Activated T-cell treated with anti-CD3 and anti-CD28 coated beads, Interleukin-2, amount 50 U/mL, for 4 hours (primary cell): ENCODE data around the gene SNPH. TPM values are rescaled to one million over a fixed set of nuclear protein-coding genes. Genes with fewer than 3 reads are reported as not detected.
A peak's percentile ranks its signal among the peaks of the same experiment; 100 is the strongest.

ENCODE experiments used
- ATAC-seq, 2 donors: fragments of 200-7000 bp; cut with Tn5 transposase; one replicate each; pipeline ENCODE4 v1.10.0; 2021
- DNase-seq: peaks from one replicate; pipeline ENCODE4 v3.0.0-alpha.2; 2020
- H3K27me3 Mint-ChIP-seq: one replicate; pipeline ENCODE4 v1.8.0; 2021; ENCODE audit warnings: low read depth, mixed read lengths
- H3K36me3 Mint-ChIP-seq: one replicate; pipeline ENCODE4 v1.8.0; 2022; ENCODE audit warnings: mixed read lengths; ENCODE audit not compliant: insufficient read depth
- H3K4me1 Mint-ChIP-seq: one replicate; pipeline ENCODE4 v1.8.0; 2021; ENCODE audit warnings: low read depth, mixed read lengths
- H3K4me3 Mint-ChIP-seq: one replicate; pipeline ENCODE4 v1.8.0; 2021; ENCODE audit warnings: mild to moderate bottlenecking, moderate library complexity, mixed read lengths
- H3K9me3 Mint-ChIP-seq: one replicate; pipeline ENCODE4 v1.8.0; 2021; ENCODE audit warnings: mixed read lengths
- total RNA-seq, 3 donors: library from RNA; stranded (reverse); gene quantifications; one replicate each; pipeline ENCODE4 v1.2.1, GENCODE V29; 2021

SNPH gene
- total RNA-seq, 3 donors from 2014 or later = 1.4 to 2.6 (median 1.9) TPM

GRCh38 chr20:1273366-1273765 lies 7.3 kb downstream of the SNPH start:
- no peaks in the 10 kb centered on the region for H3K27me3 Mint-ChIP-seq
- no peak for DNase-seq
- H3K4me3 Mint-ChIP-seq = no peak overlapping the region
- peaks cover 39% of the 10 kb centered on the region for H3K4me1 Mint-ChIP-seq
- H3K36me3 Mint-ChIP-seq = peaks cover 2% of the 10 kb centered on the region
- H3K9me3 Mint-ChIP-seq = no peaks in the 10 kb centered on the region
- no peak for ATAC-seq

- Mint-ChIP-seq H3K36me3 (peaks cover under 1% of the 10 kb centered on the region), H3K9me3 (no peaks in the 10 kb centered on the region), H3K27me3 (no peaks in the 10 kb centered on the region), H3K4me1 (peaks cover 33% of the 10 kb centered on the region), H3K4me3 (no peak overlapping the region)
- ATAC-seq (no peak), DNase-seq (no peak)
Measured at GRCh38 chr20:1274485-1275311, 8.6 kb downstream of the SNPH start.

GRCh38 chr20:1275919-1276318 lies 9.8 kb downstream of the SNPH start:
- Mint-ChIP-seq H3K4me3 (no peak overlapping the region), H3K27me3 (no peaks in the 10 kb centered on the region), H3K4me1 (peaks cover 41% of the 10 kb centered on the region), H3K36me3 (peaks cover 4% of the 10 kb centered on the region), H3K9me3 (no peaks in the 10 kb centered on the region)
- DNase-seq = no peak
- ATAC-seq = peak in 1 of 2 donors; percentile 10

GRCh38 chr20:1277529-1278322 lies 11.6 kb downstream of the SNPH start:
- ATAC-seq = no peak
- Mint-ChIP-seq H3K4me1 (peaks cover 36% of the 10 kb centered on the region), H3K9me3 (no peaks in the 10 kb centered on the region), H3K4me3 (no peak overlapping the region), H3K27me3 (no peaks in the 10 kb centered on the region), H3K36me3 (peaks cover 9% of the 10 kb centered on the region)
- DNase-seq = no peak

- ATAC-seq (no peak), DNase-seq (no peak)
- H3K4me3 Mint-ChIP-seq = no peak overlapping the region
- H3K9me3 Mint-ChIP-seq = no peaks in the 10 kb centered on the region
- no peaks in the 10 kb centered on the region for H3K27me3 Mint-ChIP-seq
- peaks cover 38% of the 10 kb centered on the region for H3K4me1 Mint-ChIP-seq
- H3K36me3 Mint-ChIP-seq = peaks cover 9% of the 10 kb centered on the region
Measured at GRCh38 chr20:1278993-1279392, 12.9 kb downstream of the SNPH start.

GRCh38 chr20:1280195-1281102 lies 14.4 kb downstream of the SNPH start:
- ATAC-seq = no peak
- DNase-seq = no peak
- H3K36me3 Mint-ChIP-seq = peaks cover 9% of the 10 kb centered on the region
- no peak overlapping the region for H3K4me3 Mint-ChIP-seq
- H3K4me1 Mint-ChIP-seq = peaks cover 51% of the 10 kb centered on the region
- H3K9me3 Mint-ChIP-seq = no peaks in the 10 kb centered on the region
- H3K27me3 Mint-ChIP-seq = no peaks in the 10 kb centered on the region

GRCh38 chr20:1281279-1282057 lies 15.4 kb downstream of the SNPH start:
- Mint-ChIP-seq H3K9me3 (no peaks in the 10 kb centered on the region), H3K27me3 (no peaks in the 10 kb centered on the region), H3K36me3 (peaks cover 9% of the 10 kb centered on the region), H3K4me3 (no peak overlapping the region), H3K4me1 (peaks cover 54% of the 10 kb centered on the region)
- DNase-seq (no peak), ATAC-seq (no peak)

GRCh38 chr20:1282966-1283365 lies 16.9 kb downstream of the SNPH start:
- Mint-ChIP-seq H3K4me3 (no peak overlapping the region), H3K36me3 (peaks cover 9% of the 10 kb centered on the region)

GRCh38 chr20:1283522-1284510 lies 17.7 kb downstream of the SNPH start:
- Mint-ChIP-seq H3K36me3 (peaks cover 11% of the 10 kb centered on the region), H3K4me3 (no peak overlapping the region), H3K9me3 (no peaks in the 10 kb centered on the region), H3K27me3 (no peaks in the 10 kb centered on the region), H3K4me1 (peaks cover 71% of the 10 kb centered on the region)
- no peak for ATAC-seq
- no peak for DNase-seq

More at GRCh38 chr20:1282966-1283365, 16.9 kb downstream of the SNPH start:
- Mint-ChIP-seq H3K9me3 (no peaks in the 10 kb centered on the region), H3K4me1 (peaks cover 68% of the 10 kb centered on the region), H3K27me3 (no peaks in the 10 kb centered on the region)
- ATAC-seq (no peak), DNase-seq (no peak)

- H3K27me3 Mint-ChIP-seq = no peaks in the 10 kb centered on the region
- ATAC-seq (peak; percentile 29 to 48), DNase-seq (peak; percentile 21)
- H3K4me1 Mint-ChIP-seq = peaks cover 61% of the 10 kb centered on the region
- no peaks in the 10 kb centered on the region for H3K9me3 Mint-ChIP-seq
- peaks cover 3% of the 10 kb centered on the region for H3K36me3 Mint-ChIP-seq
- H3K4me3 Mint-ChIP-seq = peak overlapping the region; percentile 72
Measured at GRCh38 chr20:1286267-1287024, 20.4 kb downstream of the SNPH start.

GRCh38 chr20:1287306-1287705 lies 21.2 kb downstream of the SNPH start:
- Mint-ChIP-seq H3K9me3 (no peaks in the 10 kb centered on the region), H3K4me3 (peak overlapping the region; percentile 72), H3K27me3 (no peaks in the 10 kb centered on the region), H3K4me1 (peaks cover 63% of the 10 kb centered on the region), H3K36me3 (peaks cover 3% of the 10 kb centered on the region)
- DNase-seq (no peak), ATAC-seq (peak; percentile 90 to 95)
